HG03025 (cell line): ENCODE measurements around the gene POLA1.
"Not testable (repeated sequence)": the region's sequence is repeated elsewhere in the genome, so short reads cannot be mapped to it uniquely, and the experiment has no call there.

Experiments
- ATAC-seq: cut with Tn5 transposase; IDR thresholded peaks from one replicate; pipeline ENCODE4 v1.9.1; 2021; ENCODE audit warnings: mild to moderate bottlenecking, moderate library complexity; ENCODE audit not compliant: unreplicated experiment, low FRiP score

The POLA1 gene

DNA sequence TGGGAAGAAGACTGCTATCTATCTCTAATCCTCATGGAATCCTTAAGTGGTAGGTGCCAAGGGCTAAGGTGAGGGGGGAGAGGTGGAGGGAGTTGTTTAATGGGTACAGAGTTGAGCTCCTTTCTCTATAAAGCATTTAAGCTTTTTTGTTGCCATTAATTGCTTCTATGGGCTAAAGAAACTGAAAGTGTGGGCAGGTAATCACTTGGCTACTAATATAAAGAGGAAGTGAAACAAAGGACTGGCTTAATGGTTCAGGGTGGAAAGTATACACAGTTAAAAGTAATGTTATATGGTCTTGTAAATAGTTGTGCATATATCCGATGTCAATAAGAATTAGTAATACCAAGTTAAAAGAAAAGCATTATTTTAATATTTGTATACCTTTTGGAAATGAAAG is 83.9 kb downstream of the POLA1 start:
- ATAC-seq: peak; percentile 98

DNA sequence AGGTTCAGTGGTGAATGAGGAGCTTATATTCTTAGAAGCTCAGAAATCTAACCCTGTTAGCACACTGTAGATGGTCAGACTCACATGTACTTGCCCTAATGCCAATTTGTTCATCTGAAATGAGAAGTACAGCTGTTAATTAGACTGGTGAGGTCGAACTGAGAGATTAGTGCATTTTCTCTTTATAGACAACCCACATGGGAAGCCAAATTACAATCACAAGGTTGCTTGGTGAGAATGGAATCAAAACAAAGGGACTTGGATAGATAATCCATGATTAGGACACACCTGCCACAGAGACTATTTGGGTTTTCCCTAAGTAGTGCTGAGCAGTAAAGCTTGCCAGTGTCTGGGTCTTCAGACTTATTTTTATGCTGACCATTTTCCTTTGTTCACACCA is 88.3 kb downstream of the POLA1 start:
- ATAC-seq: no peak

- no peak for ATAC-seq
Measured at GRCh38 chrX:24789047-24789446, 95.3 kb downstream of the POLA1 start.

GRCh38 chrX:24790166-24790565 is 96.4 kb downstream of the POLA1 start:
- ATAC-seq: no peak

DNA sequence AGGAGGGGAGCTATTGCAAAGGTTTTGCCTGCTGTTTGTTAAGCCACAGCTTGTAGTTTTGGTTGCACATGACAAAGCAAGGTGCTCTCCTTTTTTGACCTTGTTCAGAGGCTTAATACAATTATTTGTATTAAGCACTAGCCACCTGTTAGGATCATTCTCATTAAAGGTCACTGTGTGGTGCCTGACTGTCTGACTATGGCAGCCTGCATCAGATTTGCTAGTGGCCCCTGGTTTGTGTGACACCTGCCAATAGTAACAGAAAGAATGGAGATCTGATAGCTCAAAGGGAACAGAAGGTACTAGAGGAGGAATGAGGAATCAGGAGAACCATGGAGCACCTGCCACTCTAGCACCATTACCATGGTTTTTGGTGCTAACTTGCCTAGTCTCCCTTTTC is 102.5 kb downstream of the POLA1 start:
- ATAC-seq: no peak

DNA sequence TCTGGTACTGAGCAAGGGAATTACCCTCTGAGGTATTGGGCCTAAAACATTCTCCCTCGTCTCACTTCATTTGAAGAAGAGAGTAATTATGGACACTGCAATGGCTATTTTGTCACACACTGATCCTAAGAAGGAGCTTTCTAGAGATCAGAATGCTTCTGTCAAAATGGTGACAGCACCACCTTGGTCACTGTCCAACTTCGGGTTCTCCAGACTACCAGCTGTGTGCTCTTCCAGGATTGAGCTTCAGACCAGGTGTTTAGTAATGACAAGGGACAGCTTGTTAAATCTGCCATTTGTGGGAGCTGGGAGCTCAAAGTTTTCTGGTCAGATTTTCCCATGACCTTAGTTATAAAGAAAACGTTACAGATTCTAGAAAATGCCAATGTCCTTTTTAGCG is 105.4 kb downstream of the POLA1 start:
- ATAC-seq: no peak

GRCh38 chrX:24799565-24799964 is 105.8 kb downstream of the POLA1 start:
- no peak for ATAC-seq

- no peak for ATAC-seq
Measured at GRCh38 chrX:24805201-24805600, 111.5 kb downstream of the POLA1 start.

DNA sequence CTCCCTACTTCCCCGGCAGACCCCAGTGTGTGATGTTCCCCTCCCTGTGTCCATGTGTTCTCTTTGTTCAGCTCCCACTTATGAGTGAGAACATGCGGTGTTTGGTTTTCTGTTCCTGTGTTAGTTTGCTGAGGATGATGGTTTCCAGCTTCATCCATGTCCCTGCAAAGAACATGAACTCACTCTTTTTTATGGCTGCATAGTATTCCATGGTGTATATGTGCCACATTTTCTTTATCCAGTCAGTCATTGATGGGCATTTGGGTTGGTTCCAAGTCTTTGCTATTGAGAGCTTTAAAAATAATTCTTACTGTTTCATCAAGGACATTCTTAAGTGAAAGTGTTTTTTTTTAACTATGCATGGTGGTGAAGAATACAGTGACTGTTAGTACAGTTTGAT is 126.1 kb downstream of the POLA1 start:
- not testable (repeated sequence) for ATAC-seq

DNA sequence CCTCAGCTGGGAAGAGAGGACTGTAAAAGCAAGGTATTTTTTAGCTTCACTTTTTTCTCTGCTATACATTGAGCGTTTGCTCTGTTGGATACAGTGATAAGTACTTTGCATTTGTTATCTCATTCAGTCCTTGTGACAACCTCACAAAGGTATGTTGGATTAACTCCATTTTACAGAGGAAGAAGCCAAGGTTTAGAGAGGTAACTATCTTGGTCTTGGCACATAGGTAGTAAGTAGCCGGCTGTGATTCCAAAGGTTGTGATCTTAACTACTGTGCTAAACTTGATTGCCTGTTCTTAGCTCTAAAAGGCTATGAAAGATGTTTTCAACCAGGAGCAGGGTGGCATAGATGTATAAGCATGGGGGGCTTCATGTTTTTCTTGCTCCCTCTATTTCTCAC is 134.4 kb downstream of the POLA1 start:
- ATAC-seq: no peak

GRCh38 chrX:24828600-24828999 is 134.9 kb downstream of the POLA1 start:
- no peak for ATAC-seq

- ATAC-seq: no peak
Measured at GRCh38 chrX:24833695-24834094, 140.0 kb downstream of the POLA1 start.

GRCh38 chrX:24837966-24838365 is 144.2 kb downstream of the POLA1 start:
- ATAC-seq: no peak

DNA sequence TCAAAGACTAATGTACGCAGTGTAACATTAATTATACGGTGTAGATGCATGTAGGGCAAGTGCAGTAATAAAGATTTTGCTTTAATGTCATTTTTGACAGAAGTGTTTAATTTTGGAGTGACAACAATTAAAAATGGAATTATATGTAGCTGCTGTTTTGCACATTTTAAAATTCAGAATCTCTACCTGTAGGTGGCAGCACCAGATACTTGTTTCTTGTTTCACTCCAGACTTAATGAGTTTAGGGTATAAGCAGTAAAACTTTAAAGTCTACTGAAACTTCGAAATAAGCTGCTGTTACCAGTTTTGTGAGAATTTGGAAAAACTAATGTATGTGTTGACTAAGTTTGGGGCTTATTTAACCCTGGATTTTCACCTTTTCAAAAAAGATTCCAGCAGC is 144.9 kb downstream of the POLA1 start:
- no peak for ATAC-seq

GRCh38 chrX:24839331-24839730 is 145.6 kb downstream of the POLA1 start:
- ATAC-seq: no peak

- no peak for ATAC-seq
Measured at GRCh38 chrX:24842486-24842885, 148.8 kb downstream of the POLA1 start.

GRCh38 chrX:24846550-24847150 is 152.9 kb downstream of the POLA1 start:
- no peak for ATAC-seq

- no peak for ATAC-seq
Measured at GRCh38 chrX:24851289-24851688, 157.6 kb downstream of the POLA1 start.

- ATAC-seq: no peak
Measured at GRCh38 chrX:24851780-24852179, 158.1 kb downstream of the POLA1 start.

GRCh38 chrX:24858004-24858746 is 164.5 kb downstream of the POLA1 start:
- ATAC-seq: no peak

DNA sequence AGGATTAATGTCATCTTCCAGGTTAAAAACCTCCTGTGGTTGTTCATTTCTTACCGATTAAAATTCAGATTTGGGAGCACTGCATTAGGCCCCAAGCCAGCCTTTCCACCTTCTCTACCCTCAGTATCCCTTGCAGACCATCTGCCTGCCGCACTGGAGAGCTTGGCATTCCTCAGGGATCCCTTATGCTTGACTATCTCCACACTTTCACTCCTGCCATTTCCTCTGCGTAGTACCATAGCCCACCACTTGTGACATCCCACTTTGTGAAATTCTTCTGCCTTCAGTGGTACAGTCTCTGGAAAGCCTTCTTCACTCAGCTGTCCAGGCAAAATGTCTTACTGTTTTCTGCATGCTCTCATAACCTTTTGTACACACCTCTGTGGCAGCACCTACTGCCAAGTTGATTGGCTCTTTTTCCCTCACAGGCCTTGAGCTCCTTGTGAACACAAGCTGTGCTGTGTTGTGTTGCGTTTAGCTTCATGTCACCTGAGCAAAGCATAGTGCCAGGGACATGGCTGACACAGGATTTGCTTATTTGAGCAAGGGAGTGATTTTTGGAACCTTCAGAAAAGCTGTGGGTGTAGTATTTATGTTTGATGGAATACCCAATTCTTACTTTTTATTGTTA is 165.6 kb downstream of the POLA1 start:
- ATAC-seq: no peak

GRCh38 chrX:24860140-24860539 is 166.4 kb downstream of the POLA1 start:
- ATAC-seq: no peak
